ENCODE measurements around the gene TRABD2A.
"Not testable (repeated sequence)": the region's sequence is repeated elsewhere in the genome, so short reads cannot be mapped to it uniquely, and the experiment has no call there.

TRABD2A gene

DNA sequence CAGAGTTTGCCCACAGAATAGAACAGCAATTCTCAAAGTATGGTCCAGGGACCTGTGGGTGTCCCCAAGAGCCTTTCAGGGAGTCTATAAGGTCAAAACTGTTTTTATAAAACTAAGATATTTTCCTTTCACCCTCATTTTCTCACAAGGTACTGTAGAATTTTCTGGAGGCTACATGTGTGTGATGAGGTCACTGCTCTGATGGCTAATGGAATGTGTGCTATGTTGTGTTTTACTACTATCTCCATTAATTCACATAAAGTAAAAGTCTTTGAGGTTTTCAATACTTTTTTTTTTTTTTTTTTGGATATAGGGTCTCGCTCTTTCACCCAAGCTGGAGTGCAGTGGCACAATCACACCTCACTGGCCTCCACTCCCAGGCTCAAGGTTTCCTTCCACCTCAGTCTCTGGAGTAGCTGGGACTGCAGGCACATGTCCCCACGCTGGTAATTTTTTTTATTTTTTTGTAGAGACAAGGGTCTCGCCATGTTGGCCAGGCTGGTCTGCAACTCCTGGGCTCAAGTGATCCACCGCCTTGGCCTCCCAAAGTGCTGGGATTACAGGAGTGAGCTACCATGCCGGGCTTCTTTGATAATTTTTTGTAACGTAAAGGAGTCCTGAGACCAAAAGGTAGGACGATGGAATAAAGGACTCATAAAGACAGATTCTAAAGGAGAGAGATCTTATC is 1.8 kb downstream of the TRABD2A start:
- DNase-seq = peak; percentile 29

DNA sequence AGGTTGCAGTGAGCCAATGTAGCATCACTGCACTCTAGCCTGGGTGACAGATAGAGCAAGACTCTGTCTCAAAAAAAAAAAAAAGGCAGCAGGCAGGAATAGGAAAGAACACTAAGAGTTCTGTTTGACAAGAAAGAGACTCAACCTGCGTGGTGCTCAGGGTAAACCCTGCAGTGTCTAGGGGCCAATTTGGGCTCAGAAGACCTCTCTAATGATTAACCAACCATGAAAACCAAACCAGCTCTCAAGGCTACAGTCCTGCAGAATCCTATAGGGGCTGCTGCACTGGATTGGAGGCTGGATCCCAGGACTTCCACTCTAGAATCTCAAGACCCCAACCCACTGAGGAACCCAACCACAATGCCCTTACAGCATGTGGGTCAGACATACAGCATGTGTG is 2.4 kb downstream of the TRABD2A start:
- DNase-seq = no peak

DNA sequence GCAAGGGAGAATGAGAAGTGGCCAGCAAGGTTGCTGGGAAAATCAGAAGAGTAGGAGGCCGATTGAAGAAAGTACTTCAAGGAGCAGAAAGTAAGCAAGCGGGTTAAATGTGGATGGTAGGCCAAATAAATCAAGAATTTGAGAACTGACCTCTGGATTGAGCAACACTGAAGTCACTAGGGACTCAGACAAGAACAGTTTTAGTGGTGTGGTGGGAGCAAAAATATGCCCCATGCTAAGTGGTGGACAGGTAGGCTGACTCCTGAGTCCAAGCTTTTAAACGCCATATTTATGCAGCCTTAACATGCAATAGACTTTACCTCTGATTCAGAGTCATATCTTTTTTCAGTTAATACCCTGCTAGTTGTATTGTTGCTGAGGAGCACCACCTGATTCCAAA is 4.5 kb downstream of the TRABD2A start:
- DNase-seq = no peak

GRCh38 chr2:84875619-84876018 is 5.3 kb downstream of the TRABD2A start:
- DNase-seq = not testable (repeated sequence)

- no peak for DNase-seq
These were observed 5.7 kb downstream of the TRABD2A start for GRCh38 chr2:84875213-84875560.

- DNase-seq = no peak
These were observed 6.3 kb downstream of the TRABD2A start for GRCh38 chr2:84874381-84875212.

DNA sequence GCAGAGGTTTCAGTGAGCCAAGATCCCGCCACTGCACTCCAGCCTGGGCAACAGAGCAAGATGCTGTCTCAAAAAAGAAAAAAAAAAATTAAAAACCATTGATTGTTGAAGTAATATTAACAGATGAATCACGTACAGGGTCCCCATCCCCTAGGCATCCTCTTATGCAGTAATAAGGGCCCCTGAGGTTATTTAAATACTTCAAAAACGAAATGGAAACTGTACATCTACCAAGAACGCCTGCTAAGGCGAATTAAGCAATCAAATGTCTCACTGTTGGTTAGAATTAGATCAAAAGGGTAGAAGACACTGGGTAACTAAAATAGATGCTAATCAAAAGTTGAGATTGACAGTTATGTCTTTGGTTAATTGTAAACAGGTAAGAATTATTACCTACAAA is 7.5 kb downstream of the TRABD2A start:
- DNase-seq = no peak

DNA sequence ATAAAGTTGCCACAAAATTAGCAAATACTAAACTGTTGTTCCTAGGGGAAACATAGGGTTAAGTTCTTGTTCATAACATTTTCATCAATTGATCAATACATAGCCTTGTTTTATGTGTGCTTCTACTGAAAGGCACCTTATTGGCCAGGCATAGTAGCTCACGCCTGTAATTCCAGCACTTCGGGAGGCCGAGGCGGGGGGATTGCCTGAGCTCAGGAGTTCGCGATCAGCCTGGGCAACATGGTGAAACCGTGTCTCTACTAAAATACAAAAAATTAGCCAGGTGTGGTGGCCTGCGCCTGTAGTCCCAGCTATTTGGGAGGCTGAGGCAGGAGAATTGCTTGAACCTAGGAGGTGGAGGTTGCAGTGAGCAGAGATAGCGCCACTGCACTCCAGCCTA is 8.2 kb downstream of the TRABD2A start:
- not testable (repeated sequence) for DNase-seq

DNA sequence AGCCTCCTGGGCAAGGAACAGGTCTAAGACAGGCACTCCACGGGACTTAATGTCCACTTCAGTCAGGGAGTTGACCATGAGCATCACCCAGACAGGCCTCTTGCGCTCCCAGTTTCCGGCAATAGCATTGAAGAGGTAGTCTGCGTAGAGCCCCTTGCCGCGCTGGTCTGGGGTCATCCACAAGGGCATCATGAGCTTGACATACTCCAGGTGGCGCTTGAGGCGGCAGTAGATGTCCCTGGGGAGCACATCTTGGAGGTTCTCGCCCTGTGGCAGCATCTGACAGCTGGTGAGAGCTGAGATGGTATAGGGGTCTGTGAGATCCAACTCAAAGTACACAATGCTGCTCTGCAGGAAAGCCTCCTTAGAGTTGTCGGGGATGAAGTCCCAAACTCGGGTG is 10.6 kb downstream of the TRABD2A start:
- no peak for DNase-seq

DNA sequence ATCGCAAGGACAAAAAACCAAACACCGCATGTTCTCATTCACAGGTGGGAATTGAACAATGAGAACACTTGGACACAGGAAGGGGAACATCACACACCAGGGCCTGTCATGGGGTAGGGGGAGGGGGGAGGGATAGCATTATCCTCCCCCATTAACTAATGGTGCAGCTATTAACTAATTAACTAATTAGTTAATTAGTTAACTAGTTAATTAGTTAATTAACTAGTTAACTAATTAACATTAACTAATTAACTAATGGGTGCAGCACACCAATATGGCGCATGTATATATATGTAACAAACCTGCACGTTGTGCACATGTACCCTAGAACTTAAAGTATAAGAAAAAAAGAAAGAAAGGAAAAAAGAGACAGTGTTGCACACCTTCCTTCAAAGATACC is 12.6 kb downstream of the TRABD2A start:
- DNase-seq = not testable (repeated sequence)

GRCh38 chr2:84866122-84866521 is 14.8 kb downstream of the TRABD2A start:
- no peak for DNase-seq

DNA sequence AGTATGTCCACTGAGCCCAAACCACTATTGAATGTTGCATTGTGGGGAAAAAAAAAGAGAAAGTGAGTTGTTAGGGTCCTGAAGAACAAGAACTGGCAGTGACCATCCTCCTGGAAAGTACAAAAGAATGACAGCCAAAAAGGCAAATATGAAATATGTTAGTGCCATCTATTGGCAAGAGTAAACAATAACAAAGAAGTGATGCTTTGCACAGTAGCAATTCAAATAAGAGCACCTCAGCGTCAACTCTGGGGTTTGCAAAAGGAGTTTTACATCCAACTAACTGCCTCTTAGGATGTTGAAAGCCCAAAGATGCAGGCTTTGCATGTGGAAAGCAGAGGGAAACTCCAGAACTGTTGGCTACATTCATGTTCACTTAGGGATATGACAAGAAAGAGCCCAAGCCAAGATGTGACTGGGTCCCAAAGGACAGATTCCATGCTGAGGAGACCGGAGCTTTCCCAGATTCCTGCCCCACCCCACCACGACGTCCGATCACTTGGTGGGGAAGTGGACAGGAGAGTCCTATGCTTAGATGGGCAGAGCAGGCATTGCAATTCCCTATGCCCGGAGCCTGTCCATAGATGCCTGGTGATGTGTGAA is 15.6 kb downstream of the TRABD2A start:
- DNase-seq = peak; percentile 35

GRCh38 chr2:84862006-84862405 is 18.9 kb downstream of the TRABD2A start:
- no peak for DNase-seq

GRCh38 chr2:84861539-84861938 is 19.3 kb downstream of the TRABD2A start:
- no peak for DNase-seq

DNA sequence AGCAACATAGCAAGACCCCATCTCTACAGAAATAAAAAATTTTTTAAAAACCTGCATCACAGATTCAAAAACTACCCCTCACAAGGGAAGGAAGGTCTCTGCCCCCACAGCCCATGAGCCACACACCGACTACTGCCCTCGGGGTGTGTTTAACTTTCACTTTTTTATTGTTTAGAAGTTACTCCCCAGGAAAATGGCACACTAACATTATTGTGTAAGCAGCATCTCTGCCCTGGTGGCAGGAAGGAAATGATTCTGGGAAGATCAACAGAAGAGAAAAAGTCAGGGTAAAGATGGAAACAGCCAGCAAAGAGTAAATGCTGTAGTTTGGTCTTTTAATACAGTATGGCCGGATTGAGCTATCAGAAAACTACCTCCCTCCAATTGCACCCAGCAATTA is 21.9 kb downstream of the TRABD2A start:
- DNase-seq = no peak

- no peak for DNase-seq
These were observed 22.8 kb downstream of the TRABD2A start for GRCh38 chr2:84858123-84858522.

- no peak for DNase-seq
These were observed 23.3 kb downstream of the TRABD2A start for GRCh38 chr2:84857566-84857965.

GRCh38 chr2:84856787-84857186 is 24.1 kb downstream of the TRABD2A start:
- DNase-seq = no peak

DNA sequence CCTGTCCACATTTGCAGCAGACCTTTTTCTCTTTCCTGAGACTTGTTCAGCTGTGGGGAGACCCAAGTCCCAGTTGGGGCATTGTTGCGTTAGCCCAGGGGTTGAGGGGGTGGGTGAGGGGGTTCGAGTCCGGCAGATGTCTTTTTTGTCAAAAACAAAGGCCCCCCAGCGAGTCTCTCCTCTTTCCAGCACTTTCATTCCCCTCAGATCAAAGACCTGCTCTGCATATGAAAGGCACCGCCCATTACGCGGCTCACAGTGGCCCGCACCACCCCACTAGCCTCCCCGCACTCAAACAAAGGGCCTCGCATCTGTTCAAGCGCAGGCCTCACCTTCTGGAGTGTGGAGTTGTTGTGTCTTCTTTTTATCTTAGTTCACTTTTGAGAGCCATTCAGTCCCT is 25.2 kb downstream of the TRABD2A start:
- DNase-seq = no peak

DNA sequence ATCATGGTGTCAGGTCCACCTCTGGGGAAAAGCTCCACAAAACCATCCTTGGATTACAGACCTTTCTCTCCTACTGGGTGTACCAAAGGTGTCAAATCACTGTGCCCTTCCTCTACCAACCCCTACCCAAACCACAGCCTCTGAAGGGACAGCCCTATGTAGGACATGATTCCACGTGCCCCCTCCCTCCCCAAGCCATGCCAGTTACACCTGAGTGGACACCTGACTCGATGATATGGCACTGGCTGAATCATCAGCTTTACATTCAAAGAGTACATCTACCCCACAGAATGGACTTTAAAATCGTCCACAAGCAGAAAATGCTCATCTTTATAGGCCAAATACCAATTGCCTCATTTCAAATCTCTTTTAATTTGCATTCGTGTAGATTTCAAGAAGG is 26.0 kb downstream of the TRABD2A start:
- DNase-seq = no peak

- no peak for DNase-seq
These were observed 29.0 kb downstream of the TRABD2A start for GRCh38 chr2:84851876-84852275.

- no peak for DNase-seq
These were observed 30.4 kb downstream of the TRABD2A start for GRCh38 chr2:84850471-84850870.

DNA sequence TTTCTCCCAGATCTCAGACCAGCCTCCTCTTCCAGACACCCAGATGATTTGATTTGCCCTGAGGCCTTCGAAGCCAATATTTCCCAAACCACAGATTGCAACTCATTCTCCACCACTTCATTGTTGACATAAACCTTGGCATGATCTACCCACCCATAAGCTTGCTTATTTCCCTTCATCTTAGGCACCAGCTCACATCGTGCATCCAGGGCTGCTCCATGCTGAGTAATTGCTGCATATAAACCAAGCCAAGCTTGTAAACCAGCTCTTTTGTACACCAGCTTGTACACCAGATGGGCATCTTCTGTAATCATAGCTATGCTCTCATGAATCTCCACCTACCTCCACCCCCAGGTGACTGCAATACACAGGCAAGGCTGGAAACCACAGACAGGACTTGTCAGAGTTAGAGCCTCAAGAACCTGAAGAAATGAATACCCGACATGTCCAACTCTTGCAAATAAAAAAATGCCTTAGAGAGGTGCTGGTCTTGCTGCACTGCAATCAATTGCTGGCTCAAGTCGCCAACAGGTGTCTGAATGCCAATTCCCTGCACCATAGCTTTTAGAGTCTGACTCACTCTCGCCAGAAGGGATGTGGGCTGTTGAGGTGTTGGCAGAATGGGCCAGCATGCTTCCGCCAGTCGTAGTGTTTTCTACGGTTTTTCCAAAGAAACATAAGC is 31.5 kb downstream of the TRABD2A start:
- DNase-seq = no peak
